GM19438 (cell line): ENCODE results near the gene PGLYRP1.

ENCODE experiments used
- ATAC-seq: cut with Tn5 transposase; IDR thresholded peaks from one replicate; pipeline ENCODE4 v1.9.1; 2021; ENCODE audit warnings: low read depth; ENCODE audit not compliant: unreplicated experiment

PGLYRP1 gene

DNA sequence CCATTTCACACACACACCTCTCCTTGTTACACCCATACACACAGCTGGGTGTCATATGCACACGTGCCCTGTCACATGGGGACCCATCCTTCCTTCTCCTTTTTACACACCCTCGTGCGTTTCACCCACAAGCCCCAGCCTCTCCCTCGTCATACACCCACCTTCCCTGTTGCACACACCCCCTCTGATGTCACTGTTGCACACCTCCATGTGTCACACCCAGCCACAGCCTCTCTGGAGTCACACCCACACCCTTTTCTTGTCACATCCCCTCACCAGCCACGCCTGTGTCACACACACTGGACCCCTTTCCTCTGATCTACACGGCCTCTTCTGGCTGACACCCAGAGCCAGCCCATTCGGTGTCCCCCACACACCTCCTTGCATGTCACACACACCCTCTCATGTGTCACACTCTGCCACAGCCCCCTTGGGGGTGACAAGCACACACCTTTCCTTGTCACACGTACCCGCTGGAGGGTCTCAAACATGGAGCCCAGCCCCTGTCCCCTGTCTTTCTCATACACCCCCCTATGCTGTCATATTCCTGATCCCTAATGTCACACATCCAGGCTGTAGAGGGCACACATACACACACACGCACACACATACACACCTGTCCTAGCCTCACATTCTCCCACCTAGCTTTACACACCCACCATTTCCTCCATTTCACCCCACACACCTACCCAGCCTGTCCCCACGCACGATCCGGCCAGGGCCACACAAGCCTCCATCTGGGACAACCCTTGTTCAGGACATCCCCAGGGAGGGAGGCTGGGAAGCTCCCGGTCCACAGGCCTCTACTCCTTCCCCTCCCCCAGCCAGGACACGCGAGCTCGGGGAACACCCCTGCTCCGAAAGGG is 50.5 kb downstream of the PGLYRP1 start:
- ATAC-seq, result no peak

DNA sequence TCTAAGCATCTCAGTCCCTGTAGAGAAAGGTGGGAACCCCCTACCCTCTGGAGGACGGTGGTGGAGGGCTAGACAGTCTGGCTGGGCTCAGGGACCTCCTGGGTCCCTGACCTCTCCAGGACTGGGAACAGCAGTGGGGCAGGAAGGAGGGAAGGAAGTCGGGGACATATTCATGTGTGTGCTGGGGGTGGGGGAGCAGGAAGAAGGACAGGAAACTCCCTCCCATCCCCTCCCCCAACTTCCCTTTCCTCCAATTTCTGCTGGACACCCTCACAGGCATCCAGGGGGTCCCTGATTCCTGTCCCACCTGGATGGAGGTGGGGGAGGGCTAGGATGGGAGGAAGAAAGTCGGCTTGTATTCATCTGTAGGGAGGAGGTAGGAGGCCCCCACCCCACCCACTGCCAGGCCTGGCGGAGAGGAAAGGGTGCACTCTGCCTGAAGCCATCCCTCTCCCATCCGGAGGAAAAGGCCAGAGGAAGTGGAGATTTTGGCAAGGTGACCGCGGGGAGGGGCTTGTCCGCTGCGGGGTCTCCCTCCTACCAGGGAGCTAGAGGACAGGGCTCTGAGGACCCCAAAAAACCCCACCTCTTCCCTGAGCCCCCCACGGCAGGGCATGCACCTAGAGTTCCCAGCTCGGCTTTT is 51.5 kb downstream of the PGLYRP1 start:
- no peak for ATAC-seq

DNA sequence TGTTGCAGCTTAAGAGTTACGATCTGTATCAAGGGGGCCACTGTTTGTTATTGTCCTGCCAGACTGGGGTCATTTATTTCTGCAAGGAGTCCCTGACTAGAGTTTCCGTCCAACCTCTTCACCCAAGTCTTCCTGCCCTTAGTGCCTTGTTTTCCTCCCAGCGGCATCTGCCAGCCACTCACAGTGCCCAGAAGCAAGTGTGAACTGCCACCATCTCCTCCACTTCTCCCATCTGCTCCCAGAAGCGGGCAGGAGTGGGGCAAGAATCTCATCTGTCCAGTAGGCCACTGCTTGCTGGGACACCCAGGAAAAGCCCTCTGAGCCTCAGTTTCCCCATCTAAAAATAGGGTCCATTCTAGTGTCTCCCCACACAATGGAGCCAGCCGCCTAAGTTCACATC is 53.2 kb downstream of the PGLYRP1 start:
- ATAC-seq, result no peak
